H1 (cell line): Measurements from ENCODE around the gene PCED1B. TPM values are rescaled to one million over a fixed set of nuclear protein-coding genes. Genes with fewer than 3 reads are reported as not detected.

Experiments used
- CTCF ChIA-PET: fragments of 300-600 bp; sonication (Branson Sonifier 250); formaldehyde crosslinking; loops from one replicate; lab custom pipeline; 2021; ENCODE audit not compliant: partially characterized antibody; lab: Charles Lee
- POLR2A ChIA-PET: fragments of 300-600 bp; sonication (Branson Sonifier 250); formaldehyde crosslinking; loops from one replicate; lab custom pipeline; 2021; ENCODE audit warnings: inconsistent platforms; ENCODE audit not compliant: partially characterized antibody; lab: Charles Lee
- DNase-seq, 2 experiments: peaks; one replicate each; pipeline versions ENCODE4 v3.0.0 to v3.0.0-alpha.2; 2010 to 2022; ENCODE audit warnings: low spot score in 2 of 2, low read depth in 1 of 2, mixed read lengths in 1 of 2
- FAIRE-seq: peaks from 2 replicates; lab custom pipeline; 2011; peaks lifted over from hg19 to GRCh38; lab: Jason Lieb, UNC
- H2AFZ ChIP-seq: 2 replicates; pipeline ENCODE4 v1.8.1; 2012; ENCODE audit warnings: low read length, inconsistent platforms
- H2AK5ac ChIP-seq: 2 replicates; pipeline ENCODE4 v1.6.1; 2013; ENCODE audit warnings: low read depth, low read length
- H2BK120ac ChIP-seq: replicated peaks from 2 replicates; pipeline ENCODE3; 2013; ENCODE audit warnings: low read depth, low read length, inconsistent platforms
- H2BK12ac ChIP-seq: 2 replicates; pipeline ENCODE4 v1.6.1; 2013; ENCODE audit warnings: low read depth, low read length
- H2BK15ac ChIP-seq: 2 replicates; pipeline ENCODE4 v1.6.1; 2013; ENCODE audit warnings: low read length
- H2BK20ac ChIP-seq: 2 replicates; pipeline ENCODE4 v1.6.1; 2013; ENCODE audit warnings: low read length
- H2BK5ac ChIP-seq: 2 replicates; pipeline ENCODE4 v1.6.1; 2013; ENCODE audit warnings: low read depth, low read length
- H3K14ac ChIP-seq: 2 replicates; pipeline ENCODE4 v1.6.1; 2013; ENCODE audit warnings: inconsistent platforms; ENCODE audit not compliant: insufficient read length
- H3K18ac ChIP-seq: 2 replicates; pipeline ENCODE4 v1.6.1; 2013; ENCODE audit warnings: low read length; ENCODE audit errors: extremely low read depth
- H3K23ac ChIP-seq: 2 replicates; pipeline ENCODE4 v1.6.1; 2013; ENCODE audit warnings: inconsistent platforms; ENCODE audit not compliant: insufficient read length
- H3K23me2 ChIP-seq: 2 replicates; pipeline ENCODE4 v1.6.1; 2013; ENCODE audit warnings: low read depth, low read length
- H3K27ac ChIP-seq: 2 replicates; pipeline ENCODE4 v1.6.1; 2011; ENCODE audit warnings: low read depth, low read length, inconsistent platforms
- H3K27me3 ChIP-seq, 4 experiments: replicated peaks in 1 of 4; 1 replicate in 1 of 4; 2 replicates in 3 of 4; pipeline versions ENCODE4 v1.6.1 to v1.8.1; 2011 to 2013; ENCODE audit warnings: low read length in 3 of 4, mild to moderate bottlenecking in 3 of 4, inconsistent platforms in 2 of 4, mixed read lengths in 2 of 4, moderate library complexity in 1 of 4; ENCODE audit not compliant: control insufficient read depth in 3 of 4, insufficient read depth in 3 of 4; ENCODE audit errors: extremely low read depth in 1 of 4
- H3K36me3 ChIP-seq, 4 experiments: 2 replicates each; pipeline versions ENCODE4 v1.6.1 to v1.8.1; 2011 to 2013; ENCODE audit warnings: mild to moderate bottlenecking in 4 of 4, low read length in 3 of 4, moderate library complexity in 2 of 4, control low read depth in 1 of 4, inconsistent platforms in 1 of 4; ENCODE audit not compliant: insufficient read depth in 4 of 4, control insufficient read depth in 2 of 4
- H3K4ac ChIP-seq: replicated peaks from 2 replicates; pipeline ENCODE3; 2013; ENCODE audit warnings: low read length, low read depth, mixed read lengths, inconsistent platforms; ENCODE audit not compliant: insufficient read length
- H3K4me1 ChIP-seq, 4 experiments: replicated peaks in 1 of 4; 1 replicate in 1 of 4; 2 replicates in 3 of 4; pipeline versions ENCODE4 v1.6.1 to v1.8.1; 2011 to 2013; ENCODE audit warnings: low read length in 3 of 4, inconsistent platforms in 2 of 4, mixed read lengths in 1 of 4; ENCODE audit not compliant: insufficient read depth in 4 of 4, control insufficient read depth in 3 of 4
- H3K4me2 ChIP-seq, 2 experiments: 2 replicates each; pipeline versions ENCODE4 v1.6.1 to v1.8.1; 2011 to 2013; ENCODE audit warnings: low read depth in 2 of 2, low read length in 2 of 2, control low read depth in 1 of 2, inconsistent platforms in 1 of 2, mild to moderate bottlenecking in 1 of 2; ENCODE audit not compliant: insufficient read depth in 1 of 2
- H3K4me3 ChIP-seq, 4 experiments: fragments of 200-600, 300-600 bp in 1 of 4; sonication (generic), shearing (Covaris generic), sonication (Bioruptor Twin) in 1 of 4; 2 replicates each; pipeline versions ENCODE4 v1.5.1 to v1.8.1; 2011 to 2016; ENCODE audit warnings: low read length in 4 of 4, low read depth in 3 of 4, control low read depth in 2 of 4, inconsistent platforms in 2 of 4, mild to moderate bottlenecking in 2 of 4, mixed read lengths in 1 of 4, moderate library complexity in 1 of 4; ENCODE audit not compliant: insufficient read depth in 2 of 4; ENCODE audit errors: extremely low read depth in 1 of 4
- H3K56ac ChIP-seq: replicated peaks from 2 replicates; pipeline ENCODE3; 2013; ENCODE audit warnings: low read depth, mild to moderate bottlenecking, mixed read lengths, low read length, inconsistent platforms; ENCODE audit not compliant: insufficient read length
- H3K79me1 ChIP-seq: 2 replicates; pipeline ENCODE4 v1.6.1; 2013; ENCODE audit warnings: low read depth, low read length, control low read depth
- H3K79me2 ChIP-seq, 2 experiments: 2 replicates each; pipeline versions ENCODE4 v1.6.1 to v1.8.1; 2012 to 2013; ENCODE audit warnings: low read length in 2 of 2, mild to moderate bottlenecking in 2 of 2, inconsistent platforms in 1 of 2; ENCODE audit not compliant: insufficient read depth in 2 of 2, control insufficient read depth in 1 of 2
- H3K9ac ChIP-seq, 4 experiments: replicated peaks in 1 of 4; 1 replicate in 1 of 4; 2 replicates in 3 of 4; pipeline versions ENCODE4 v1.6.1 to v1.8.1; 2011 to 2013; ENCODE audit warnings: low read depth in 3 of 4, low read length in 3 of 4, control low read depth in 2 of 4, mild to moderate bottlenecking in 2 of 4, moderate library complexity in 2 of 4, inconsistent platforms in 1 of 4; ENCODE audit errors: extremely low read depth in 1 of 4
- H3K9me3 ChIP-seq, 2 experiments: 2 replicates each; pipeline versions ENCODE4 v1.6.1 to v1.8.1; 2012 to 2013; ENCODE audit warnings: mild to moderate bottlenecking in 2 of 2, moderate library complexity in 2 of 2, control low read depth in 1 of 2, inconsistent platforms in 1 of 2, low read depth in 1 of 2, low read length in 1 of 2, mixed read lengths in 1 of 2; ENCODE audit not compliant: insufficient read depth in 2 of 2
- H4K20me1 ChIP-seq, 2 experiments: replicated peaks in 1 of 2; 2 replicates each; pipeline versions ENCODE3 to v1.8.1; 2011 to 2013; ENCODE audit warnings: inconsistent platforms in 2 of 2, low read length in 2 of 2, mild to moderate bottlenecking in 1 of 2; ENCODE audit not compliant: insufficient read depth in 2 of 2, control insufficient read depth in 1 of 2
- H4K5ac ChIP-seq: 2 replicates; pipeline ENCODE4 v1.6.1; 2013; ENCODE audit warnings: low read length, low read depth, mixed read lengths, inconsistent platforms; ENCODE audit not compliant: insufficient read length
- H4K8ac ChIP-seq: 2 replicates; pipeline ENCODE4 v1.8.0; 2013; ENCODE audit warnings: mild to moderate bottlenecking, moderate library complexity, low read length, inconsistent platforms; ENCODE audit not compliant: insufficient read depth; ENCODE audit errors: extremely low read depth
- H4K91ac ChIP-seq: replicated peaks from 2 replicates; pipeline ENCODE3; 2013; ENCODE audit warnings: low read length, mixed read lengths, inconsistent platforms; ENCODE audit not compliant: insufficient read length
- HDAC2 ChIP-seq, 2 experiments: fragments of 300-600 bp in 1 of 2; sonication (generic) in 1 of 2; IDR thresholded peaks; 2 replicates each; pipeline ENCODE4 v1.6.1; 2011 to 2012; ENCODE audit warnings: low read depth in 2 of 2, low read length in 2 of 2, mild to moderate bottlenecking in 2 of 2, moderate library complexity in 2 of 2, borderline replicate concordance in 1 of 2, inconsistent platforms in 1 of 2
- WGBS, 2 experiments: shearing (Covaris generic) in 1 of 2; methylation state at CpG; one replicate each; pipeline versions ENCODE4 v1.1.6 to v1.1.7; 2013 to 2015; ENCODE audit warnings: low lambda C conversion rate in 2 of 2, mixed read lengths in 2 of 2, inconsistent platforms in 1 of 2, low coverage in 1 of 2, missing lambda C conversion rate in 1 of 2; ENCODE audit not compliant: insufficient replicate concordance in 2 of 2, insufficient coverage in 1 of 2, insufficient read length in 1 of 2; ENCODE audit errors: extremely low coverage in 1 of 2, missing lambda C conversion rate in 1 of 2; 5-methylcytosine and 5-hydroxymethylcytosine counted together
- polyA plus RNA-seq, 7 experiments: library from polyadenylated mRNA; depleted of rRNA in 3 of 7; stranded (reverse) in 5 of 7; unstranded in 2 of 7; fragments of >200 nt in 5 of 7; fragments of 200-250 nt in 2 of 7; gene quantifications; 1 replicate in 5 of 7; 2 replicates in 1 of 7; 4 replicates in 1 of 7; pipeline versions ENCODE4 v1.2.1 to v1.2.3, GENCODE V29; 2011 to 2013; ENCODE audit warnings: missing spikeins in 2 of 7, mixed read lengths in 2 of 7
- total RNA-seq: library from RNA; stranded (reverse); fragmentation: NEBNext Ultra II Directional; extraction: Animal tissue kit (Norgen Biotek cat#: 25700); gene quantifications from 2 replicates; pipeline ENCODE4 v1.2.1, GENCODE V29; 2021

Gene PCED1B
- total and polyA plus RNA-seq, 2 of the 8 experiments (the other 6 are each of a cell fraction or from before 2014, with no cell fraction given) = 4.7 to 5.4 TPM

DNA sequence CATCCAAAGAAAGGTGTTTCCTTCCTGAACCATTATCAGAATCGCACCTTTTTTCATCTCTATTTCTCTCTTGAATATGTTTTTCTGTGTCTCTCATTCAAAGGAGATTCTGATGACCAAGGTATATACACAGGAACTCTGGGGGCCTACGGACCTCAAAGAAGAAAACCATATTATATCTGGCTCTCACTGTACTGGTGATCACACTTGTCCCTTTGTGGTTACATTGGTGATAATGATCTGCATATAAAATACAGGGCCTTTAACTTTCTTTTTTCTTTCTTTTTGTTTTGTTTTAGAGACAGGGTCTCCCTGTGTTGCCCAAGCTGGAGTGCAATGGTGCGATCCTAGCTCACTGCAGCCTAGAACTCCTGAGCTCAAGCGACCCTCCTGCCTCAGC is 185.5 kb downstream of the PCED1B start:
- Histone ChIP-seq H3K79me1 (no peaks in the 10 kb centered on the region), H3K23me2 (no peaks in the 10 kb centered on the region), H2BK120ac (no peak overlapping the region), H4K5ac (no peak overlapping the region), H3K4ac (no peak overlapping the region), H3K79me2 (no peaks in the 10 kb centered on the region), H4K20me1 (no peaks in the 10 kb centered on the region), H3K56ac (no peak overlapping the region), H4K91ac (no peak overlapping the region), H3K4me1 (no peaks in the 10 kb centered on the region), H2BK12ac (no peak overlapping the region), H3K4me3 (no peak overlapping the region), H4K8ac (no peak overlapping the region), H2BK20ac (no peak overlapping the region), H3K18ac (no peak overlapping the region), H3K27me3 (no peaks in the 10 kb centered on the region), H2AK5ac (no peak overlapping the region), H3K4me2 (no peak overlapping the region), H2BK5ac (no peak overlapping the region), H3K23ac (no peak overlapping the region), H2BK15ac (no peak overlapping the region), H3K9ac (no peak overlapping the region), H3K27ac (no peak overlapping the region), H3K9me3 (no peaks in the 10 kb centered on the region), H3K14ac (no peak overlapping the region), H3K36me3 (no peaks in the 10 kb centered on the region), H2AFZ (no peak overlapping the region)
- POLR2A ChIA-PET = no interaction called here
- WGBS, 2 experiments = 88% methylated on average over 4 of the region's 4 CpGs; no CpG with 5 or more reads in 1 of the 2 experiments
- FAIRE-seq = no peak
- CTCF ChIA-PET = interaction anchor here (1.2 kb wide), 1 partner anchor 24 kb away, joined by 3 read pairs; no protein-coding TSS in a partner anchor
- TF ChIP-seq HDAC2 (IDR thresholded peaks at IDR 0.05; ENCODE audit: borderline replicate concordance in 1 of 2, low read depth in 2 of 2, low read length in 2 of 2) = no peak
- no peak for DNase-seq
